SK-N-SH (cell line): ENCODE measurements around the gene FRAS1. TPM values are rescaled to one million over a fixed set of nuclear protein-coding genes. Genes with fewer than 3 reads are reported as not detected.
A peak's percentile ranks its signal among the peaks of the same experiment; 100 is the strongest.

ENCODE experiments used
- CTCF ChIA-PET: fragments of 300-600, 350-600 bp; formaldehyde crosslinking; extraction: SDS; loops from one replicate; lab custom pipeline; 2021; lab: Yijun Ruan, JAX
- POLR2A ChIA-PET: fragments of 350-600 bp; sonication (Branson Sonifier 250); formaldehyde crosslinking; extraction: SDS; loops from one replicate; lab custom pipeline; 2020; ENCODE audit warnings: antibody characterized with exemption, inconsistent platforms; lab: Yijun Ruan, JAX
- DNase-seq: peaks from one replicate; pipeline ENCODE4 v3.0.0; 2012
- H2AFZ ChIP-seq: fragments of 200-600 bp; sonication (generic); 2 replicates; pipeline ENCODE4 v1.8.1; 2016; ENCODE audit warnings: antibody characterized with exemption, mild to moderate bottlenecking, low read depth
- H3F3A ChIP-seq: fragments of 200-600 bp; sonication (generic); replicated peaks from 2 replicates; pipeline ENCODE3; 2016; ENCODE audit warnings: antibody characterized with exemption, mild to moderate bottlenecking; ENCODE audit not compliant: insufficient read depth
- H3K27ac ChIP-seq, 2 experiments: fragments of 200-500 bp in 1 of 2; fragments of 200-600 bp in 1 of 2; sonication (Bioruptor generic) in 1 of 2; sonication (generic), shearing (Covaris generic) in 1 of 2; 2 replicates each; pipeline versions ENCODE4 v1.5.1 to v1.6.1; 2014 to 2016; ENCODE audit warnings: low read depth in 2 of 2, inconsistent platforms in 1 of 2, low read length in 1 of 2, mild to moderate bottlenecking in 1 of 2, mixed read lengths in 1 of 2
- H3K27me3 ChIP-seq: fragments of 200-600 bp; sonication (generic), shearing (Covaris generic); 2 replicates; pipeline ENCODE4 v1.6.1; 2016; ENCODE audit warnings: mixed run types; ENCODE audit not compliant: insufficient read depth
- H3K36me3 ChIP-seq, 2 experiments: fragments of 200-500 bp in 1 of 2; fragments of 200-600 bp in 1 of 2; sonication (Bioruptor generic) in 1 of 2; sonication (generic) in 1 of 2; replicated peaks in 1 of 2; 2 replicates each; pipeline versions ENCODE3 to v1.5.1; 2014 to 2016; ENCODE audit warnings: low read length in 1 of 2, mild to moderate bottlenecking in 1 of 2; ENCODE audit not compliant: insufficient read depth in 2 of 2, control insufficient read depth in 1 of 2
- H3K4me1 ChIP-seq, 2 experiments: fragments of 200-500 bp in 1 of 2; fragments of 200-600 bp in 1 of 2; sonication (Bioruptor generic) in 1 of 2; sonication (generic), shearing (Covaris generic) in 1 of 2; 2 replicates each; pipeline versions ENCODE4 v1.5.1 to v1.6.1; 2014 to 2016; ENCODE audit warnings: low read depth in 1 of 2, low read length in 1 of 2, mixed run types in 1 of 2; ENCODE audit not compliant: insufficient read depth in 2 of 2, control insufficient read depth in 1 of 2
- H3K4me2 ChIP-seq: fragments of 200-600 bp; sonication (generic), shearing (Covaris generic); 2 replicates; pipeline ENCODE4 v1.6.1; 2017; ENCODE audit warnings: mixed run types
- H3K4me3 ChIP-seq, 2 experiments: fragments of 200-500 bp in 1 of 2; fragments of 200-600 bp in 1 of 2; sonication (Bioruptor generic) in 1 of 2; sonication (generic), shearing (Covaris generic) in 1 of 2; 2 replicates each; pipeline versions ENCODE4 v1.5.1 to v1.8.1; 2014 to 2016; ENCODE audit warnings: low read depth in 2 of 2, inconsistent platforms in 1 of 2, low read length in 1 of 2, mild to moderate bottlenecking in 1 of 2, mixed read lengths in 1 of 2, moderate library complexity in 1 of 2
- H3K79me2 ChIP-seq: fragments of 200-600 bp; sonication (generic); 2 replicates; pipeline ENCODE4 v1.8.1; 2017; ENCODE audit warnings: mild to moderate bottlenecking; ENCODE audit not compliant: insufficient read depth
- H3K9ac ChIP-seq: fragments of 200-600 bp; sonication (generic); 2 replicates; pipeline ENCODE4 v1.6.1; 2017; ENCODE audit warnings: mixed run types
- H3K9me2 ChIP-seq: fragments of 200-600 bp; sonication (generic); 2 replicates; pipeline ENCODE4 v1.6.1; 2017; ENCODE audit warnings: mixed run types
- H3K9me3 ChIP-seq: fragments of 200-600 bp; sonication (generic); 2 replicates; pipeline ENCODE4 v1.6.1; 2017; ENCODE audit warnings: mixed run types, mild to moderate bottlenecking, moderate library complexity
- H4K20me1 ChIP-seq: fragments of 200-600 bp; sonication (generic); 2 replicates; pipeline ENCODE4 v1.6.1; 2017; ENCODE audit warnings: mild to moderate bottlenecking, mixed run types; ENCODE audit not compliant: insufficient read depth
- CHD2 ChIP-seq: fragments of 150-350 bp; IDR thresholded peaks from 2 replicates; pipeline ENCODE4 v1.6.1; 2018; ENCODE audit warnings: low read length; ENCODE audit not compliant: partially characterized antibody
- EZH2phosphoT487 ChIP-seq: fragments of 200-600 bp; sonication (generic); IDR thresholded peaks from 2 replicates; pipeline ENCODE4 v1.6.1; 2017; ENCODE audit warnings: low read depth, mixed run types, mild to moderate bottlenecking, antibody characterized with exemption, moderate library complexity, borderline replicate concordance
- FOSL2 ChIP-seq: IDR thresholded peaks from 2 replicates; pipeline ENCODE4 v1.4.0; 2012; ENCODE audit warnings: low read depth, mild to moderate bottlenecking, moderate library complexity, borderline replicate concordance
- FOXJ3 ChIP-seq: sonication (generic); formaldehyde crosslinking; IDR thresholded peaks from 2 replicates; pipeline ENCODE4 v1.5.1; 2020; ENCODE audit warnings: mild to moderate bottlenecking, missing genetic modification reagents
- GATA2 ChIP-seq: sonication (generic); formaldehyde crosslinking; IDR thresholded peaks from 2 replicates; pipeline ENCODE4 v1.5.0; 2020; ENCODE audit warnings: mild to moderate bottlenecking, missing genetic modification reagents
- JUND ChIP-seq: IDR thresholded peaks from 2 replicates; pipeline ENCODE4 v1.4.0; 2012
- MAX ChIP-seq: IDR thresholded peaks from 2 replicates; pipeline ENCODE4 v1.4.0; 2012; ENCODE audit warnings: low read depth
- MXI1 ChIP-seq: IDR thresholded peaks from 2 replicates; pipeline ENCODE4 v1.6.1; 2012; ENCODE audit warnings: mild to moderate bottlenecking, low read depth, low read length, improper control_type of control experiment
- NRF1 ChIP-seq: IDR thresholded peaks from 2 replicates; pipeline ENCODE4 v1.6.1; 2012; ENCODE audit warnings: low read depth, mild to moderate bottlenecking, low read length
- PBX3 ChIP-seq: IDR thresholded peaks from 2 replicates; pipeline ENCODE4; 2012
- RFX5 ChIP-seq: IDR thresholded peaks from 2 replicates; pipeline ENCODE4 v1.6.1; 2012; ENCODE audit warnings: mild to moderate bottlenecking, improper control_type of control experiment, low read length
- RXRA ChIP-seq: IDR thresholded peaks from 2 replicates; pipeline ENCODE4 v1.4.0; 2012; ENCODE audit warnings: low read depth, mild to moderate bottlenecking, borderline replicate concordance
- TAF1 ChIP-seq: IDR thresholded peaks from 2 replicates; pipeline ENCODE4 v1.6.1; 2012; ENCODE audit warnings: low read depth, mild to moderate bottlenecking, low read length, moderate library complexity, borderline replicate concordance
- TEAD4 ChIP-seq: IDR thresholded peaks from 2 replicates; pipeline ENCODE4 v1.4.0; 2012; ENCODE audit warnings: mild to moderate bottlenecking, borderline replicate concordance; ENCODE audit not compliant: insufficient read depth
- YY1 ChIP-seq: IDR thresholded peaks from 2 replicates; pipeline ENCODE4 v1.4.0; 2012; ENCODE audit warnings: low read depth, mild to moderate bottlenecking
- ZBTB33 ChIP-seq: IDR thresholded peaks from 2 replicates; pipeline ENCODE4 v1.4.0; 2012; ENCODE audit warnings: low read depth, borderline replicate concordance
- WGBS: methylation state at CpG from one replicate; pipeline ENCODE4 v1.1.6; 2017; ENCODE audit warnings: low lambda C conversion rate; 5-methylcytosine and 5-hydroxymethylcytosine counted together
- polyA plus RNA-seq, 3 experiments: library from polyadenylated mRNA; depleted of rRNA; stranded (reverse); fragments of >200 nt; gene quantifications; 2 replicates each; pipeline ENCODE4 v1.2.3, GENCODE V29; 2012
- TF ChIP-seq, protein P1 (sequence below): fragments of 150-350 bp; IDR thresholded peaks from 2 replicates; pipeline ENCODE4 v1.6.1; 2017; ENCODE audit warnings: antibody characterized with exemption, low read length, low read depth, borderline replicate concordance

The FRAS1 gene
- polyA plus RNA-seq, 1 of the 3 experiments (the other 2 are of a cell fraction) = 8.3 TPM

- Histone ChIP-seq H3K79me2 (no peaks in the 10 kb centered on the region), H3K36me3 (no peaks in the 10 kb centered on the region), H2AFZ (peak overlapping the region; percentile 32; the same call in 1 of the 2 replicates), H3K9me3 (no peaks in the 10 kb centered on the region), H3F3A (peaks cover 12% of the 10 kb centered on the region), H3K4me1 (peaks cover 0 to 15% of the 10 kb centered on the region in 2 experiments), H3K27ac (no peak overlapping the region; a peak in 1 of 4 replicates), H3K9ac (no peak overlapping the region), H3K4me3 (no peak overlapping the region), H3K9me2 (no peaks in the 10 kb centered on the region), H3K27me3 (no peaks in the 10 kb centered on the region), H3K4me2 (no peak overlapping the region), H4K20me1 (no peaks in the 10 kb centered on the region)
- no peak for DNase-seq
- ChIA-PET CTCF (no interaction called here), POLR2A (no interaction called here)
- no peak for TF ChIP-seq EZH2phosphoT487
- no peak for TF ChIP-seq MAX
- no peak for TF ChIP-seq MXI1
- no peak for TF ChIP-seq FOXJ3
- TF ChIP-seq RFX5 = no peak
- no peak for TF ChIP-seq TAF1
- no peak for TF ChIP-seq TEAD4
- no peak for TF ChIP-seq PBX3
- TF ChIP-seq NRF1 = no peak
- TF ChIP-seq GATA2 (CRISPR knock-in tag) = no peak
- TF ChIP-seq JUND = no peak
- TF ChIP-seq FOSL2 = no peak
- TF ChIP-seq RXRA = no peak
- TF ChIP-seq YY1 = no peak
- TF ChIP-seq CHD2 = no peak
- TF ChIP-seq ZBTB33 = no peak
- TF ChIP-seq, protein P1, sequence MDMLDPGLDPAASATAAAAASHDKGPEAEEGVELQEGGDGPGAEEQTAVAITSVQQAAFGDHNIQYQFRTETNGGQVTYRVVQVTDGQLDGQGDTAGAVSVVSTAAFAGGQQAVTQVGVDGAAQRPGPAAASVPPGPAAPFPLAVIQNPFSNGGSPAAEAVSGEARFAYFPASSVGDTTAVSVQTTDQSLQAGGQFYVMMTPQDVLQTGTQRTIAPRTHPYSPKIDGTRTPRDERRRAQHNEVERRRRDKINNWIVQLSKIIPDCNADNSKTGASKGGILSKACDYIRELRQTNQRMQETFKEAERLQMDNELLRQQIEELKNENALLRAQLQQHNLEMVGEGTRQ = no peak
- 67% methylated on average over 4 of the region's 8 CpGs for WGBS
Measured at GRCh38 chr4:78566834-78567499, 509.8 kb downstream of the FRAS1 start.
